ENCODE results near the gene CPLX3.

Gene CPLX3

GRCh38 chr15:74788042-74788682 lies 38.3 kb upstream of the CPLX3 start:
- no peak for DNase-seq (ENCODE audit: low spot score)

DNA sequence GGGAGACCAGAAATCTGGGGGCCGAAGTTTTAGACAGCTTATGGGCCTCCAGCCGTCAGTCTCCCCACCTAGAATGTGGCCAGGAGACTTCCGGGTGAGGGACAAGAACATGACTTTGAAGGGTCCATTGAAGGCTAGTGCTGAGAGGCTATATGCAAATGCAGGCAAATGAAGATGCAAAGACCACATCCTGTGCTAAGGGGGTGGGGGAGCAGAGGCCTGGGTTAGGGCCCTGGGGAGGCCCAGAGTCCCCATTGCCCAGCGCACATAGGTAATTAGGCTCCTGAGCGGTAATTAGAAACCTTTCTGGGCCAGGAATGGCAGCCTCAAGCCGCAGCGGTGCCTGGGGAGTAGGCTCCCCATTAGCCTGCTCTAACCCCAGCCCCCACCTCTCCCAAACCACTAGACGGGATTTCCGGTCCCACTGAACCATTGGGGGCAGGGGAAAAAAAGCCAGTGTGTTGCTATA lies 37.7 kb upstream of the CPLX3 start:
- peak; percentile 39 for DNase-seq (ENCODE audit: low spot score)

- DNase-seq (ENCODE audit: low spot score) = no peak
Measured at GRCh38 chr15:74789171-74789631, 37.2 kb upstream of the CPLX3 start.

GRCh38 chr15:74789741-74790079 lies 36.7 kb upstream of the CPLX3 start:
- DNase-seq (ENCODE audit: low spot score) = no peak

DNA sequence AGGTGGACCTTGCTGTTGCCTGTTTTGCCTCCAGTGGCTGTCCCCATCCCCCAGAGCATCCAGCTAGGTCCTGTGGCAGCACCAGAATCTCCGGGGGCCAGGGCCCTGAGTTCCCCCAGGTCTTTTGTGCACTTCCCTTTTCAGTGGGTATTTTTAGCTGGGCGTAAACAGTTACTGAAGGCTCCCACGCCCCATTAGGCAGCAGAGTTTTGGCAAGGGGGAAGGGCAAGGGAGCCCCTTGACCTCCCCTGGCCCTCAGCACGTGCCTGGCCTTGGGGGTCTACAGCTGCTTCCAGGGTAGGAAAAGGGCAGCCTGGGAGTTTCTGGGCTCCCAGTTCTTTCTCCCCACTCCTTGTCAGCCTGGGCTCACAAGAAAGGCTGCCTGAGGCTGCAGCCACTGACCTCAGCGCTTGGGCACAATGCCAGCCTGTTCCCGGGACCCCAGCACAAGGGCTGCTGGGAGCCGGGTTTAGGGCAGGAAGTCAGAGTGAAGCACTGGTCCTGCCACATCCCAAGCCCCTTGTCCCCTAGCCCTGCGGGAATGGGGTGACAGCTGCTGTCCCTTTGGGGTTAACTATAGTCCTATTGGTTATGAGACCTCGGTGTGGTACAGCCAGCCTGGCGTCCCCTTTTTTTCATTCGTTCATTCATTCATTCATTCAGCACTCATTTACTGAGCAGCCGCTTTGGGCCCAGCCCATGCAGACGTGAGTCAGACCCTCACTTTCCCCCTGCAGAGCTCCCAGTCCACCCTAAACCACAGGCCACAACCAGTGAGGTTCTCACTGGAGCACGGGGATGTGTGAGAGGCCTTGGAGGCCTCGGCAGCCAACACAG lies 36.1 kb upstream of the CPLX3 start:
- DNase-seq (ENCODE audit: low spot score) = peak; percentile 50

DNA sequence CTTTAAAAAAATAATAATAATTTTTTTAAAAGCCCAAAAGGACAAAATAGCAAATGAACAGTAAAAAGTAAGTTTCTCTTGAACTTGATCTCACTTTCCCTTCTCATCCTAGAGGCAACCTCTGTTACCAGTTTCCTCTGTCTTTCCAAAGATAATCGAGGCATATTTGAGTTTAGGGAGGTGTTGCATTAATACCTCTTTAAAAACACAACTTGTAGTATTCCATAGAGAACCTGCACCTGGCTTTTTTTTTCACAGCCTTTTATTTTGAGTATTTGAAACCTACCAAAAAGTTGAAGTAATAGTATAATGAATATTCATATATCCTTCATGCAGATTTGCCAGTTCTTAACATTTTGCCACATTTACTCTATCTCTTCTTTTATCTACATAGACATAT lies 35.4 kb upstream of the CPLX3 start:
- DNase-seq (ENCODE audit: low spot score) = no peak

DNA sequence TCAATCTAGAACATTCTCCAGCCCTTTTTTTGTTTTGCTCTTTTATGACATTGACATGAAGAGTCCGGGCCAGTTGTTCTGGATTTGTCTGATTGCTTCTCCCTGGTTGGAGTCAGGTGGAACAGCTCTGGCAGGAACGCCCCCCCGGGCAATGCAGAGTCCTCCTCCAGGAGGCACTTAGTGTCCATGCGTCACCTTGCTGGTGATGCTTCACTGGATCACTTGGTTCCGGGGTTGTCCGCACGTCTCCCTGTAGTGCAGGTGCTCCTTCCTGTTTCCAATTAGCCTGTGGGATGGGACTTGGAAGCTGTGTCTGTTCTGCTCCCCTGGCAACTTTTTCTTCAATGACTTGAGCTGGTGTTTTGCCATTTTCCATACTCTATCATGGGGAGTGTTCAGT lies 34.8 kb upstream of the CPLX3 start:
- no peak for DNase-seq (ENCODE audit: low spot score)

DNA sequence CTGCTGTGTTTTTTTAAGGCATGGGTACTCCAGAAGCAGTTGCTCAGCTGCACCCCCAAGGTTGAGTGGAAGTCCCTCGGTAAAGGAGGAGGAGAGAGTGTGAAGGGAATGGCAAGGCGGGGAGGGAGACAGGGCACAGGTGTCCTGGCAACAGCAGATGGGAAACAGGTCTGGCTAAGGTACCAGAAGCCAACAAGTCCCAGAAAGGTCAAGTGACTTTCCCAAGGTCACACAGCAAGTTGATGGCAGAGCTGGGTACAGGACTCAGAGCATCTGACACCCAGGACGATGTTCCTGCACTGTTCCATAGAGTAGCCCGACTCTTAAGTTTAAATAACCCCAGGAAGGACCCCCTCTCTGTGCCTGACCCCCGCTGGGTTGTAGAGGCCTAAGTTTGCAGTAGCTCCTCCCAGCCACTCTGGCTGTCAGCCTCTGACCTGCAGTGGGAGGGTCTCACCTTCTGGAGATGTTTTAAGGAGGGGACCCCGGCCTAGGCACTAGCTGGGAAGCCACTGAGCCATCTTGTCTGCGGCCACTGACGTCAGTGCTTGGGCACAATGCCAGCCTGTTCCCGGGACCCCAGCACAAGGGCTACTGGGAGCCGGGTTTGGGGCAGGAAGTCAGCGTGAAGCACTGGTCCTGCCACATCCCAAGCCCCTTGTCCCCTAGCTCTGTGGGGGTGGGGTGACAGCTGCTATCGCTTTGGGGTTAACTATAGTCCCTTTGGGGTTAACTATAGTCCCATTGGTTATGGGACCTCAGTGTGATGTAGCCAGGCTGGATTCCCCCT lies 34.0 kb upstream of the CPLX3 start:
- no peak for DNase-seq (ENCODE audit: low spot score)

GRCh38 chr15:74793135-74794028 lies 33.0 kb upstream of the CPLX3 start:
- peak; percentile 78 for DNase-seq (ENCODE audit: low spot score)

GRCh38 chr15:74794248-74794969 lies 32.0 kb upstream of the CPLX3 start:
- DNase-seq (ENCODE audit: low spot score) = no peak

- DNase-seq (ENCODE audit: low spot score) = no peak
Measured at GRCh38 chr15:74794970-74795349, 31.5 kb upstream of the CPLX3 start.

GRCh38 chr15:74795966-74796625 lies 30.3 kb upstream of the CPLX3 start:
- no peak for DNase-seq (ENCODE audit: low spot score)

- no peak for DNase-seq (ENCODE audit: low spot score)
Measured at GRCh38 chr15:74798388-74799254, 27.8 kb upstream of the CPLX3 start.

- no peak for DNase-seq (ENCODE audit: low spot score)
Measured at GRCh38 chr15:74799255-74799855, 27.1 kb upstream of the CPLX3 start.

- DNase-seq (ENCODE audit: low spot score) = peak; percentile 90
Measured at GRCh38 chr15:74799856-74800558, 26.4 kb upstream of the CPLX3 start.

- DNase-seq (ENCODE audit: low spot score) = no peak
Measured at GRCh38 chr15:74800559-74801094, 25.8 kb upstream of the CPLX3 start.

DNA sequence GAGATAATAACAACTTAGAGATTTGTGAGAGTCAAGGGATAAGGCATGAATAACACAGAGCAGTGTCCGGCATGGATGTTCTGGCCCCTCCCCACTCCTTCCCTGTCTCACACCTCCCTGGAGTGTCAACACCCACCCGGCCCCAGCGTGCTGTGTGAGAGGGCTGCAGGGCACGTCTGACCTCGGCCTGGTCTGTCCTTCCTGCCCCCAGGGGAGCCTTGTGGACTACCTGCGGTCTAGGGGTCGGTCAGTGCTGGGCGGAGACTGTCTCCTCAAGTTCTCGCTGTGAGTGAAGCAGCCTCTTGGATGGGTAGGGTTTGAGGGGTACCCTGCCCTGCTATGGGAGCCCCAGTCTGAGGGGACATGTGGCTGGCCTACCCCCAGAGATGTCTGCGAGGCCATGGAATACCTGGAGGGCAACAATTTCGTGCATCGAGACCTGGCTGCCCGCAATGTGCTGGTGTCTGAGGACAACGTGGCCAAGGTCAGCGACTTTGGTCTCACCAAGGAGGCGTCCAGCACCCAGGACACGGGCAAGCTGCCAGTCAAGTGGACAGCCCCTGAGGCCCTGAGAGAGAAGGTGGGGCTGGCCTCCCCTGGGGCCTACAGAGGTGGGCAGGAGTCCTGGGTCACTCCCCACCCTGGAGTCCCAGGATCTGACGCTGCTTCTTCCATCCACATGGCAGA lies 25.0 kb upstream of the CPLX3 start:
- DNase-seq (ENCODE audit: low spot score) = no peak

DNA sequence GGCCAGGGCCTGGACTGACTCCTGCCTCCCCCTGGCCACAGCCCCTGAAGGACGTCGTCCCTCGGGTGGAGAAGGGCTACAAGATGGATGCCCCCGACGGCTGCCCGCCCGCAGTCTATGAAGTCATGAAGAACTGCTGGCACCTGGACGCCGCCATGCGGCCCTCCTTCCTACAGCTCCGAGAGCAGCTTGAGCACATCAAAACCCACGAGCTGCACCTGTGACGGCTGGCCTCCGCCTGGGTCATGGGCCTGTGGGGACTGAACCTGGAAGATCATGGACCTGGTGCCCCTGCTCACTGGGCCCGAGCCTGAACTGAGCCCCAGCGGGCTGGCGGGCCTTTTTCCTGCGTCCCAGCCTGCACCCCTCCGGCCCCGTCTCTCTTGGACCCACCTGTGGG lies 24.1 kb upstream of the CPLX3 start:
- DNase-seq (ENCODE audit: low spot score) = no peak
